LNCAP (cell line): ENCODE measurements around the gene L3MBTL2.

Experiments used
- TF ChIP-seq, protein P1 (sequence below): fragments of 450-650 bp; IDR thresholded peaks from 2 replicates; pipeline ENCODE4 v1.5.1; 2017; ENCODE audit warnings: mild to moderate bottlenecking

The L3MBTL2 gene

GRCh38 chr22:41231369-41231768 is 26.3 kb downstream of the L3MBTL2 start:
- TF ChIP-seq, protein P1, sequence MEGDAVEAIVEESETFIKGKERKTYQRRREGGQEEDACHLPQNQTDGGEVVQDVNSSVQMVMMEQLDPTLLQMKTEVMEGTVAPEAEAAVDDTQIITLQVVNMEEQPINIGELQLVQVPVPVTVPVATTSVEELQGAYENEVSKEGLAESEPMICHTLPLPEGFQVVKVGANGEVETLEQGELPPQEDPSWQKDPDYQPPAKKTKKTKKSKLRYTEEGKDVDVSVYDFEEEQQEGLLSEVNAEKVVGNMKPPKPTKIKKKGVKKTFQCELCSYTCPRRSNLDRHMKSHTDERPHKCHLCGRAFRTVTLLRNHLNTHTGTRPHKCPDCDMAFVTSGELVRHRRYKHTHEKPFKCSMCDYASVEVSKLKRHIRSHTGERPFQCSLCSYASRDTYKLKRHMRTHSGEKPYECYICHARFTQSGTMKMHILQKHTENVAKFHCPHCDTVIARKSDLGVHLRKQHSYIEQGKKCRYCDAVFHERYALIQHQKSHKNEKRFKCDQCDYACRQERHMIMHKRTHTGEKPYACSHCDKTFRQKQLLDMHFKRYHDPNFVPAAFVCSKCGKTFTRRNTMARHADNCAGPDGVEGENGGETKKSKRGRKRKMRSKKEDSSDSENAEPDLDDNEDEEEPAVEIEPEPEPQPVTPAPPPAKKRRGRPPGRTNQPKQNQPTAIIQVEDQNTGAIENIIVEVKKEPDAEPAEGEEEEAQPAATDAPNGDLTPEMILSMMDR: no peak

GRCh38 chr22:41234815-41235695 is 29.9 kb downstream of the L3MBTL2 start:
- TF ChIP-seq, protein P1: no peak

GRCh38 chr22:41237036-41237706 is 32.1 kb downstream of the L3MBTL2 start:
- TF ChIP-seq, protein P1: 0 out of 2 replicates have a peak, but pooled peaks have one; percentile 24

- TF ChIP-seq, protein P1: no peak; the same call in 1 of the 2 replicates
Observed at GRCh38 chr22:41237707-41238569, 32.8 kb downstream of the L3MBTL2 start.

DNA sequence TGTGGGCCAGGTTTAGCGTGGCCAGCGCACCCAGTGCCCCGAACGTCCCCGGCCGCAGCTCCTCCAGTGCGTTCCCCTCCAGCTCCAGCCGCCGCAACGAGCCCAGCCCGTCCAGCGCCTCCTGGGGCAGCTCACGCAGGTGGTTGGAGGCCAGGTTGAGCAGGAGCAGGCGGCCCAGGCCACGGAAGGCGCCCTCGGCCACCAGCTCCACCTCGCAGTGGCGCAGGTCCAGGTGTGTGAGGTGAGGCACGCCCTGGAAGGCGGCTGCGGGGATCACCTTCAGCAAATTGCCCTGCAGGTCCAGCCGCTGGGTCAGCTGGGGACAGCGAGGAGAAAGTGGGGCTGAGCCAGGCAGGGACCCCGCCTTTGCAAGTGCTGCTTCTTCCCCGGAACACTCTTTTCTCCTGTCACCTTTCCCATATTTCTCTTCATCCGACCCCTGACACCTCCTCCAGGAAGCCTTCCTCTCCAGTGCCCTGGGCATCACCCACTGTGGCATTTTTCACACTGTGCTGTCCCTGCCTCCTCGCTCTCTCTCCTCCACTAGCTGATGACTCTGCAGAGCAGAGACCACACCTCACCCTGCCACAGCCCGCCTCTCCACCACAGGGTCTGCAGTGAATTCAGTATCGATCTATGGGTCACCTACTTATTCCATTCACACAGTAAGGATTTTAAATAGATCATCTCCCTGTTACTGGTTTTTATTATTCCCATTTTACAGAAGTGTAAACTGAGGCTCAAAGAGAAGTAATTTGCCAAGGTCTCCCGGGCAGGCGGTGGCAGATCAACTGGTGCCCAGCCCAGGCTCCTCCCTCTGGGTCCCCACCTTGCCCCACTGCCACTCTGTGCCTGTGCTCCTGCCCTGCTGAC is 33.7 kb downstream of the L3MBTL2 start:
- TF ChIP-seq, protein P1: no peak

- TF ChIP-seq, protein P1: no peak
Observed at GRCh38 chr22:41239443-41240128, 34.5 kb downstream of the L3MBTL2 start.
